Activated CD4-positive, alpha-beta memory T cell treated with anti-CD3 and anti-CD28 coated beads for 36 hours (primary cell): Measurements from ENCODE around the gene DNAH10. TPM values are rescaled to one million over a fixed set of nuclear protein-coding genes. Genes with fewer than 3 reads are reported as not detected.
A peak's percentile ranks its signal among the peaks of the same experiment; 100 is the strongest.

Experiments used
- CTCF ChIA-PET: fragments of 350-600 bp; sonication (Branson Sonifier 250); formaldehyde crosslinking; loops from one replicate; lab custom pipeline; 2021; ENCODE audit warnings: antibody characterized with exemption, inconsistent platforms; lab: Charles Lee
- POLR2A ChIA-PET: fragments of 350-600 bp; sonication (Branson Sonifier 250); formaldehyde crosslinking; loops from one replicate; lab custom pipeline; 2021; ENCODE audit warnings: antibody characterized with exemption; lab: Charles Lee
- DNase-seq: peaks from one replicate; pipeline ENCODE4 v3.0.0-alpha.2; 2020
- H3K27ac Mint-ChIP-seq: one replicate; pipeline ENCODE4 v1.8.0; 2021; ENCODE audit warnings: mixed read lengths
- H3K27me3 Mint-ChIP-seq: one replicate; pipeline ENCODE4 v1.8.0; 2021; ENCODE audit warnings: mixed read lengths
- H3K36me3 Mint-ChIP-seq: one replicate; pipeline ENCODE4 v1.8.0; 2021; ENCODE audit warnings: mixed read lengths
- H3K4me1 Mint-ChIP-seq: one replicate; pipeline ENCODE4 v1.8.0; 2021; ENCODE audit warnings: low read depth, mixed read lengths
- H3K4me3 Mint-ChIP-seq: one replicate; pipeline ENCODE4 v1.8.0; 2021; ENCODE audit warnings: mild to moderate bottlenecking, mixed read lengths
- H3K9me3 Mint-ChIP-seq: one replicate; pipeline ENCODE4 v1.8.0; 2021; ENCODE audit warnings: mixed read lengths
- intact Hi-C: fragments of 100-400 bp; cut with micrococcal nuclease; formaldehyde crosslinking; loops from one replicate; pipeline ENCODE4 v1.15.1; 2023
- total RNA-seq, 2 experiments: library from RNA; stranded (reverse); gene quantifications; one replicate each; pipeline ENCODE4 v1.2.3, GENCODE V29; 2021

Gene DNAH10
- total RNA-seq, 2 experiments from 2014 or later: 0.10 to 0.19 TPM

DNA sequence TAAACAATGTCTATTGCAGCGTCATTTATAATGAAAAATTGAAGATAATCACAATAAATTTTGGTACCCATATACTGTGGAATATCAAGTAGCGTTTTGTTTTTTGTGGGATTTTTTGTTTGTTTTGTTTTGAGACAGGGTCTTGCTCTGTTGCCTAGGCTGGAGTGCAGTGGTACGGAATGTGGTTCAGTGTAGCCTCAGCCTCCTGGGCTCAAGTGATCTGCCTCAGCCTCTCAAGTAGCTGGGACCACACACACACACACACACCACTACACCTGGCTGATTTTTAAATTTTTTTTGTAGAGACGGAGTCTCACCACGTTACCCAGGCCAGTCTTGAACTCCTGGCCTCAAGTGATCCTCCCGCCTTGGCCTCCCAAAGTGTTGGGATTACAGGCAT lies 217.5 kb downstream of the DNAH10 start:
- ChIA-PET CTCF (no interaction called here), POLR2A (no interaction called here)
- peaks cover 11% of the 10 kb centered on the region for H3K36me3 Mint-ChIP-seq
- no peak overlapping the region for H3K27ac Mint-ChIP-seq
- H3K27me3 Mint-ChIP-seq: no peaks in the 10 kb centered on the region
- peaks cover 16% of the 10 kb centered on the region for H3K4me1 Mint-ChIP-seq
- no peak for DNase-seq
- no peak overlapping the region for H3K4me3 Mint-ChIP-seq
- H3K9me3 Mint-ChIP-seq: no peaks in the 10 kb centered on the region
- intact Hi-C loops: no loop called here

DNA sequence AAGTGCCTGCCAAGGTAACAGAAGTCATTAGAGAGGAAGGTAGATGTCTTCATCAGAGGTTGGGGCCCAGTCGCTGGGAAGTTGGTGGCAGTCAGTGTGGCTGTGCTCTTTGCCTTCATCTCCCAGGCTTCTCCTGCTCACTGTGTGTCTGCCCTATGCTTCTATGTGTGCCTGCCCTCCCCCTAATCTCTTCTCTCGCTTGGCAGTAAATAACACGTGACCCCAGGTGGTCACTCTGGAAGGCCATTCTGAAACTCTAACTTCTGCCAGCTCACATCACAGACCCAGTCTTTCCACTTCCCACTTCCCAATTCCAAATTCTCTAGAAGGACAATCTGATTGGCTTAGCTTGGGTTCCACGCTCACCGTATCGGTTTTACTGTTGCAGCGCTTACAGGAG lies 220.2 kb downstream of the DNAH10 start:
- DNase-seq: no peak
- no peaks in the 10 kb centered on the region for H3K9me3 Mint-ChIP-seq
- H3K4me3 Mint-ChIP-seq: no peak overlapping the region
- POLR2A ChIA-PET: no interaction called here
- no peak overlapping the region for H3K27ac Mint-ChIP-seq
- CTCF ChIA-PET: interaction anchor here (0.5 to 8.3 kb wide), 3 partner anchors 13 to 79 kb away, joined by 3 to 107 read pairs (median 8); no protein-coding TSS in a partner anchor
- H3K4me1 Mint-ChIP-seq: peaks cover 15% of the 10 kb centered on the region
- intact Hi-C loops: no loop called here
- no peaks in the 10 kb centered on the region for H3K27me3 Mint-ChIP-seq
- H3K36me3 Mint-ChIP-seq: no peaks in the 10 kb centered on the region

DNA sequence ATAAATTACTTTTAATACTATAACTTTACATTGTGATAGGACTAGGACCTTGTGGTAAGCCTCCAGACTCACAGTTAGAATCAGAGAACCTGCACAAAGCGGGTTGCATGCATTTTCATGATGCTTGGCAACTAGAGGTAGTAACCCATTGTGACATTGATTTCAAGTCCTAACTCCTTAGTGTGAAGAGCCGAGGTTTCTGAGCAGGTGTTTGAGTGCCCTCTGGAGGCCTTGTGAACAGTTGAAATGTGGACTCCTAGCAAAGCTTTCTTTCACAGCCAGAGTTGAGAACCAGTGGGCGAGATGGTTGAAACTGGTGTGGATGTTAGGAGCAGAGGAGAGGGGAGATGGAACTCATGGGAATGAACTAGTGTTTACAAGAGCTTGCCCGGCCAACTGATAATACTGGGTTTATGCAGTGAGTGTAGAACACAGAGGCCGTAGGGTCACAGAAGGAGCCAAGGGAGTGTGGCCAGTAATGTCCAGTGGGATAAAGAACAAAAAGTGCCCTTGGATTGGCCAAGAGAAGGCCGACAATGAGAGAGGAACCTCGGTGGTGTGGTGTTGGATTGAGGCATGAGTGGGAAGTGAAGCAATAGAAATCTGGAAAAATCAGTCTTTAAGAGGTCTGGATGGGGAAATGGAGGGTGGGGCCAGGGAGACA lies 221.9 kb downstream of the DNAH10 start:
- no peaks in the 10 kb centered on the region for H3K27me3 Mint-ChIP-seq
- H3K4me1 Mint-ChIP-seq: peaks cover 15% of the 10 kb centered on the region
- H3K4me3 Mint-ChIP-seq: no peak overlapping the region
- CTCF ChIA-PET: interaction anchor here (0.6 to 8.3 kb wide), 13 partner anchors 9 to 85 kb away, joined by 3 to 107 read pairs (median 4); no protein-coding TSS in a partner anchor
- no peaks in the 10 kb centered on the region for H3K9me3 Mint-ChIP-seq
- intact Hi-C loops: loop anchor here (1.0 kb wide), 1 partner anchor 79 kb away; no protein-coding TSS in a partner anchor
- peak; percentile 60 for DNase-seq
- peaks cover 12% of the 10 kb centered on the region for H3K36me3 Mint-ChIP-seq
- POLR2A ChIA-PET: no interaction called here
- H3K27ac Mint-ChIP-seq: no peak overlapping the region

DNA sequence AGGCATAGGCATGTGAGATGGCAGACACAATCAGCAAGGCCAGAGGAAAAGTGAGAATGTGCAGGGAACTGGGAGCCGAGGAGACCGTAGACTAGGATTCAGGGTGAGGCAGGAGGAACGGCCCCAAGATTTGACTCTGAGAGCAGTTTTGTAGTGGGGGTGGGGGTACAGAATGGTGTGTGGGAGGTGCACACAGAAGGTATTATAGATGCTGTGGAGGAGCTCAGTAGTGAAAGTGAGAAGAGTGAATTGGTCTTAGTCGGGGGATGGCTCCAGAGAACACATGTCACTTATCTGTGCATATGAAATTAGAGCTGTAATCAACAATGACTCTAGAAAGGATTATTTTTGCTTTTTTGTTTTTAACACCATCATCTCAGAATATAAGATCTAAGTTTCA lies 222.8 kb downstream of the DNAH10 start:
- H3K9me3 Mint-ChIP-seq: no peaks in the 10 kb centered on the region
- no peaks in the 10 kb centered on the region for H3K27me3 Mint-ChIP-seq
- H3K4me3 Mint-ChIP-seq: no peak overlapping the region
- H3K4me1 Mint-ChIP-seq: peaks cover 15% of the 10 kb centered on the region
- no peak overlapping the region for H3K27ac Mint-ChIP-seq
- no peak for DNase-seq
- H3K36me3 Mint-ChIP-seq: peaks cover 18% of the 10 kb centered on the region
- POLR2A ChIA-PET: no interaction called here
- CTCF ChIA-PET: interaction anchor here (0.6 to 8.3 kb wide), 8 partner anchors 11 to 85 kb away, joined by 3 to 107 read pairs (median 4); no protein-coding TSS in a partner anchor
- intact Hi-C loops: no loop called here

Other genes with a start within 250 kb of the DNAH10 start
- gene RILPL1, start 228.6 kb upstream of the DNAH10 start, total RNA-seq: 1 to 10 TPM; 4.0 to 4.8 TPM
- 100 to 1,000 TPM; 150 to 161 TPM for gene TMED2, start 177.7 kb upstream of the DNAH10 start, total RNA-seq
- gene DDX55, start 160.2 kb upstream of the DNAH10 start, total RNA-seq: 10 to 100 TPM; 44.0 to 45.1 TPM
- gene EIF2B1, start 128.6 kb upstream of the DNAH10 start, total RNA-seq: 10 to 100 TPM; 51.7 to 61.9 TPM
- gene GTF2H3, start 128.5 kb upstream of the DNAH10 start, total RNA-seq: 10 to 100 TPM; 57.2 to 58.4 TPM
- 1 to 10 TPM; 3.7 to 3.8 TPM for gene TCTN2, start 91.2 kb upstream of the DNAH10 start, total RNA-seq
- 10 to 100 TPM; 82.3 to 83.4 TPM for gene ATP6V0A2, start 49.9 kb upstream of the DNAH10 start, total RNA-seq
- 10 to 100 TPM; 11.4 to 11.7 TPM for gene CCDC92, start 210.5 kb downstream of the DNAH10 start, total RNA-seq
- gene ZNF664, start 210.9 kb downstream of the DNAH10 start, total RNA-seq: 10 to 100 TPM; 53.2 to 56.9 TPM